H1 (cell line): ENCODE data around the gene CACNA1D. TPM values are rescaled to one million over a fixed set of nuclear protein-coding genes. Genes with fewer than 3 reads are reported as not detected.

Experiments used
- CBX5 ChIP-seq: fragments of 300-800, 300-1000 bp; sonication (generic); IDR thresholded peaks from 2 replicates; pipeline ENCODE4 v1.7.1; 2016; ENCODE audit warnings: antibody characterized with exemption, low read length, low read depth
- FOSL1 ChIP-seq: IDR thresholded peaks from 2 replicates; pipeline ENCODE4 v1.6.1; 2011; ENCODE audit warnings: mild to moderate bottlenecking, low read depth, low read length, moderate library complexity; ENCODE audit not compliant: insufficient read depth
- JUN ChIP-seq: IDR thresholded peaks from 2 replicates; pipeline ENCODE4 v1.6.1; 2011; ENCODE audit warnings: low read depth, mild to moderate bottlenecking, improper control_type of control experiment, low read length
- MAFK ChIP-seq: IDR thresholded peaks from 2 replicates; pipeline ENCODE4 v1.6.1; 2012; ENCODE audit warnings: low read depth, mild to moderate bottlenecking, improper control_type of control experiment, low read length
- PHF8 ChIP-seq: fragments of 200-600 bp; sonication (generic); conservative IDR thresholded peaks from 2 replicates; pipeline ENCODE4 v1.7.1; 2012; ENCODE audit warnings: low read depth, mild to moderate bottlenecking, inconsistent platforms, low read length, moderate library complexity
- SIX5 ChIP-seq: IDR thresholded peaks from 2 replicates; pipeline ENCODE4 v1.6.1; 2011; ENCODE audit warnings: mild to moderate bottlenecking, low read depth, low read length
- TCF12 ChIP-seq: IDR thresholded peaks from 2 replicates; pipeline ENCODE4 v1.6.1; 2011; ENCODE audit warnings: low read depth, mild to moderate bottlenecking, low read length
- polyA plus RNA-seq, 7 experiments: library from polyadenylated mRNA; depleted of rRNA in 3 of 7; stranded (reverse) in 5 of 7; unstranded in 2 of 7; fragments of >200 nt in 5 of 7; fragments of 200-250 nt in 2 of 7; gene quantifications; 1 replicate in 5 of 7; 2 replicates in 1 of 7; 4 replicates in 1 of 7; pipeline versions ENCODE4 v1.2.1 to v1.2.3, GENCODE V29; 2011 to 2013; ENCODE audit warnings: missing spikeins in 2 of 7, mixed read lengths in 2 of 7
- total RNA-seq: library from RNA; stranded (reverse); fragmentation: NEBNext Ultra II Directional; extraction: Animal tissue kit (Norgen Biotek cat#: 25700); gene quantifications from 2 replicates; pipeline ENCODE4 v1.2.1, GENCODE V29; 2021

CACNA1D gene
- total and polyA plus RNA-seq, 2 of the 8 experiments (the other 6 are each of a cell fraction or from before 2014, with no cell fraction given) = 2.0 to 2.9 TPM

DNA sequence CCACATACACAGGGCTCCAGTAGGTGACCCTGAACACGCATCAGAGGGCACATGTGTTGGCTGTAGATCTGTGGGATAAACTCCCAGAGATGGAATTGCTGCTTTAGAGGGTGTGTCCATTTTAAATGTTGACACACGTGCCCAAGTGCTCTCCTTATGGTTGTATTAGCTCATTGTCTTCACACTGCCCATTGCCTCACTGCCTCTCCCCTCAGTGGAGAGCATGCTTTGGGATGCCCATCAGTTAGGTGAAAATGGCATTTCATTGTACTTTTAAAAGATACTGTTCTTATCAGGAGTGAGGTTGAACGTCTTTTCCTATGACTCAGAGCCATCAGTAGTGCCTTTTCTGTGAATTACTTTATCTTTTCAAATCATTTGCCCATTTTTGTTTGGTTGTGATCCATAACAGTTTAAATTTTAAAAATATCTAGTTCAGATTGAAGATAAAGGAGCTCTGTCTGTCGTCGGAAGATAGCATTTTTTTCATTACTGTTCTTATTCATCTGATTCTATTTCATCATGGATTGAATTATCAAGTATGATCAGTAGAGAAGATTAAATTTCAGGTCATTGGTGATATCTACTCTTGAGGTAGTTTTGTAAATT lies 231.1 kb downstream of the CACNA1D start (continued):
- TF ChIP-seq SIX5 = no peak
- TF ChIP-seq TCF12 = no peak
- TF ChIP-seq JUN = no peak
- no peak for TF ChIP-seq PHF8
- TF ChIP-seq MAFK = no peak
- no peak for TF ChIP-seq CBX5
- no peak for TF ChIP-seq FOSL1
